ENCODE measurements around the gene CRKL. TPM values are rescaled to one million over a fixed set of nuclear protein-coding genes. Genes with fewer than 3 reads are reported as not detected.

CRKL gene
- total RNA-seq, 3 donors from 2014 or later: 36.8 to 46.5 (median 42.3) TPM

DNA sequence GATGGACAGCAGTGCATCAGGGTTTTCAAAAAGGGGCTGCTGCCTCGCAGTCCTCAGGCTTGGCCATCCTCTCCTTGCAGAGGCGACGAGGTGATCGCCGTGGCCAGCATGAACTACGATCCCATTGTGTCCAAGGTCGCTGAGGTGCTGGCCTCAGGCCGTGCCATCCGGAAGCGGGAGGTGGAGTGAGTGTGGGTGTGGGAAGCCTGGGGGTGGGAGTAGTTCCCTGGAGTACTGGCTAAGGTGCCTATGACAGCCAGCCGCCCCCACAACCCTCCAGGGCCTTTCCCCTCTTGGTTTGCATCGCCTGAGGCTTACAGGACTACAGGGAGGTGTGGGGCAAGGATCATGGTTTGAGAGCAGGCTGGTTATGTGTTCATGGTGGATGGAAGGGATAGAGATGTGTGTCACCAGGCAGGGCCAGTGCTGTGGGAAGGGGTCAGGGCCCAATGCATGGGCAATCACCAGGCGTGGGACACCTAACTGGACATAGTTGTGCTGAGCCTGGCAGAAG, 62.8 kb downstream of the CRKL start:
- Histone ChIP-seq H3K36me3 (no peaks in the 10 kb centered on the region), H3K4me3 (peak overlapping the region in 2 of 3 donors; percentile 42 to 67), H3K9me3 (no peaks in the 10 kb centered on the region), H3K27ac (peak overlapping the region in 1 of 2 donors; percentile 24), H3K27me3 (no peaks in the 10 kb centered on the region), H3K4me1 (peaks cover 4 to 21% of the 10 kb centered on the region in 2 donors)
- no peak for DNase-seq (ENCODE audit: low spot score in 2 of 2)
- TF ChIP-seq, protein P1, sequence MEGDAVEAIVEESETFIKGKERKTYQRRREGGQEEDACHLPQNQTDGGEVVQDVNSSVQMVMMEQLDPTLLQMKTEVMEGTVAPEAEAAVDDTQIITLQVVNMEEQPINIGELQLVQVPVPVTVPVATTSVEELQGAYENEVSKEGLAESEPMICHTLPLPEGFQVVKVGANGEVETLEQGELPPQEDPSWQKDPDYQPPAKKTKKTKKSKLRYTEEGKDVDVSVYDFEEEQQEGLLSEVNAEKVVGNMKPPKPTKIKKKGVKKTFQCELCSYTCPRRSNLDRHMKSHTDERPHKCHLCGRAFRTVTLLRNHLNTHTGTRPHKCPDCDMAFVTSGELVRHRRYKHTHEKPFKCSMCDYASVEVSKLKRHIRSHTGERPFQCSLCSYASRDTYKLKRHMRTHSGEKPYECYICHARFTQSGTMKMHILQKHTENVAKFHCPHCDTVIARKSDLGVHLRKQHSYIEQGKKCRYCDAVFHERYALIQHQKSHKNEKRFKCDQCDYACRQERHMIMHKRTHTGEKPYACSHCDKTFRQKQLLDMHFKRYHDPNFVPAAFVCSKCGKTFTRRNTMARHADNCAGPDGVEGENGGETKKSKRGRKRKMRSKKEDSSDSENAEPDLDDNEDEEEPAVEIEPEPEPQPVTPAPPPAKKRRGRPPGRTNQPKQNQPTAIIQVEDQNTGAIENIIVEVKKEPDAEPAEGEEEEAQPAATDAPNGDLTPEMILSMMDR (IDR thresholded peaks at IDR 0.05): no peak
- TF ChIP-seq POLR2AphosphoS5 (IDR thresholded peaks at IDR 0.05) (no peak), POLR2A (IDR thresholded peaks at IDR 0.05) (no peak)
- intact Hi-C loops (cut with DNase I; ENCODE audit: low total_unique reads): no loop called here

DNA sequence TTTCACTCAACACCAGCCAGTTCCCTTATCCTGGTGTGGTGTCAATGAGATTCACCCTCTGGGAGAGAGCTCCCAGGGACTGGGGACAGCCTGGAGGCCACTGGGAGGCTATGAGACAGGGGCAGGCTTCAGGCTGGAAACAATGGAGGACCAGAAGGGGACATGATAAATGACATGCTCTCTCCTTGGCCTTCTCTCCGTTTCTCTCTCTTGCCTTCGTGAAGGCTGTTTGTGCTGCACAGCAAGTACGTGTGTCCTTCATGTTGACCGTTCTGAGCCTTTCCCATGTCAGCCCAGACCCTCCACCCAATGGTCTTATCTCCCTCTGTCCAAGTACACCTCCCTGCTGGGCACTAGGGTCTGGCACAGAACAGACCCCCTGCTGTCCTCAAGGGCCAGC, 63.3 kb downstream of the CRKL start:
- Histone ChIP-seq H3K36me3 (no peaks in the 10 kb centered on the region), H3K9me3 (no peaks in the 10 kb centered on the region), H3K4me1 (peaks cover 4 to 21% of the 10 kb centered on the region in 2 donors), H3K4me3 (peak overlapping the region in 1 of 3 donors; percentile 67), H3K27ac (no peak overlapping the region), H3K27me3 (no peaks in the 10 kb centered on the region)
- no peak for TF ChIP-seq POLR2A (IDR thresholded peaks at IDR 0.05)
- TF ChIP-seq, protein P1 (IDR thresholded peaks at IDR 0.05): no peak
- TF ChIP-seq POLR2AphosphoS5 (IDR thresholded peaks at IDR 0.05): no peak
- no peak for DNase-seq (ENCODE audit: low spot score in 2 of 2)
- intact Hi-C loops (cut with DNase I; ENCODE audit: low total_unique reads): no loop called here

DNA sequence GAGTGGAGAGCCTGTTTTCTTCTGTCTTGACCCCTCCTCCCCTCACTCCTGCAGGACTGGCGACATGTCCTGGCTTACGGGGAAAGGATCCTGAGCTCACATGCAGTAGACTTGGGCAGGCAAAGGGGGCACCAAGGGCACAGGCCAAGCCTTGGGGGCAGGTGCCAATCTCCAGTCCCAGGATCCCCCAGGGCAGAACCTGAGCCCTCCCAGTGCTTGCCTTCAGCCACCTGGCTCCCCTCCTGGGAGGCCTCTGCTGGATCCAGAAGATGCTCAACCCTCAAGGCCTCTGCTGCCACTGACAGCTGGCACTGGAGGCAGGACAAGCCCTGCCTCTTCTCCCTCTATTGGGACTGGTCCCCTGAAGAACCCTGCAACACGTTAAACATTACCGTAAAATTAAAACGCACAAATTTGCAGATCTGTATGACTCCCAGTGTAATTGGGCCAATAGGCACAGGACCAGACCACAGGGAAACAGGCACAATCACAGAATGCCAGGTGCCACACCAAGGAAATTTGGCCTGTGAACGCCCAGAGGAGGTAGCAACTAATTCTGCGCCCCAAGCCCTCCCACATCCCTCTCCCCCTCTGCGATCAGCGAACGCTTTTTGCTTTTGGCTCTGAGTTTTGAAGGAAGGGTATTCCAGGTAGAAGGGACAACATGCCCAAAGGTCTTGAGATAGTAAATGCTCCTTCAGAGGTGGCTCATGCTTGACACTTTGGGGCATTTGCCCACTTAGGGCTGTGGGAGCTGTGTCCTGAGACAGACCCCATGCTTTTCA, 63.9 kb downstream of the CRKL start:
- H3K4me3 ChIP-seq: peak overlapping the region; percentile 85 to 92 (median 86)
- intact Hi-C loops (cut with DNase I; ENCODE audit: low total_unique reads): no loop called here
- H3K36me3 ChIP-seq: no peaks in the 10 kb centered on the region
- peaks cover 4 to 21% of the 10 kb centered on the region in 2 donors for H3K4me1 ChIP-seq
- no peaks in the 10 kb centered on the region for H3K9me3 ChIP-seq
- peak overlapping the region; percentile 92 for H3K27ac ChIP-seq
- TF ChIP-seq POLR2AphosphoS5 (IDR thresholded peaks at IDR 0.05) (no peak), POLR2A (IDR thresholded peaks at IDR 0.05) (no peak)
- TF ChIP-seq, protein P1 (IDR thresholded peaks at IDR 0.05): no peak
- H3K27me3 ChIP-seq: no peaks in the 10 kb centered on the region
- no peak for DNase-seq (ENCODE audit: low spot score in 2 of 2)

DNA sequence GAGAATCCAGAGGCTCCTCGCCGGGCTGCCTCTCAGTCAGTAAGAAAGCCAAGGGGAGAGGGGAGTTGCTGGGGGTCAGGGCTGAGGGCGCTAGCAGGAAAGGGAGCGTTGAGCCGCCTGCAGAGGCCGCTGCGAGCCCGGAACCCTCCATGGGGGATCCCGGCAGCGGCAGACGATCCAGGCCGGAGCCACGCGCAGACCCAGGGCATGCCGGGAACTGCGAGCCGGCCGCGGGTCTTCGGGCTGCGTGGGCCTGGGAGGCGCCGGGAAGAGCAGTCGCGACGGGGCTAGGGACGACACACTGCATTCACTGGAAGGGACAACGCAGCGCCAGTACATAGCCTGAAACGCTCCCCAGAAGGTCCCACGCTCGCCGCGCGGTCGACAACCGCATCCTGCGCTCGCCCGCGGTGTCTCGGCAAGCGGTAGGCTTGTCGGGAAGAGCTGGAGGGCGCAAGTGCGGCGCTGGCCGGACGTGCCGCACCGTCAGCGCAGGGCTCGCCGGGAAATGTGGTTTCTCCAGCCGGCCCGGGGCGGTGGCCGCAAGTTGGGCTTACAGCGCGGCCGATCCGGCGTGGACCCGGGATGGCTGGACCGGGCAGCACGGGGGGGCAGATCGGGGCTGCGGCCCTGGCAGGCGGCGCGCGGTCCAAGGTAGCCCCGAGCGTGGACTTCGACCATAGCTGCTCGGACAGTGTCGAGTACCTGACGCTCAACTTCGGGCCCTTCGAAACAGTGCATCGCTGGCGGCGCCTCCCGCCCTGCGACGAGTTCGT, 64.8 kb downstream of the CRKL start, which contains the start of gene LZTR1:
TSS of gene LZTR1 (plus strand) at position 511 of the 776 bp plus-strand sequence. CDS start at position 586, 75 bp downstream.
- H3K4me1 ChIP-seq: peaks cover 4 to 21% of the 10 kb centered on the region in 2 donors
- H3K4me3 ChIP-seq: peak within 1 kb of the TSS; percentile 85 to 92 (median 86)
- no peaks in the 10 kb centered on the region for H3K9me3 ChIP-seq
- TF ChIP-seq POLR2AphosphoS5 (IDR thresholded peaks at IDR 0.05): peak; percentile 92 to 97 (median 97)
- TF ChIP-seq, protein P1 (IDR thresholded peaks at IDR 0.05): peak in 2 of 3 donors; percentile 24 to 35
- peak; percentile 85 for TF ChIP-seq POLR2A (IDR thresholded peaks at IDR 0.05)
- no peaks in the 10 kb centered on the region for H3K27me3 ChIP-seq
- peak; percentile 60 to 76 for DNase-seq (ENCODE audit: low spot score in 2 of 2)
- intact Hi-C loops (cut with DNase I; ENCODE audit: low total_unique reads): no loop called here
- H3K36me3 ChIP-seq: no peaks in the 10 kb centered on the region
- H3K27ac ChIP-seq: peak within 1 kb of the TSS; percentile 92
